NCI-H446 treated with DMSO at 0.1 percent for 48 hours (cell line): Measurements from ENCODE around the gene ZC2HC1C.
"Not testable (repeated sequence)": the region's sequence is repeated elsewhere in the genome, so short reads cannot be mapped to it uniquely, and the experiment has no call there.

Experiments used
- DNase-seq: peaks from one replicate; lab custom pipeline; 2025; lab: John Stamatoyannopoulos, UW

ZC2HC1C gene

DNA sequence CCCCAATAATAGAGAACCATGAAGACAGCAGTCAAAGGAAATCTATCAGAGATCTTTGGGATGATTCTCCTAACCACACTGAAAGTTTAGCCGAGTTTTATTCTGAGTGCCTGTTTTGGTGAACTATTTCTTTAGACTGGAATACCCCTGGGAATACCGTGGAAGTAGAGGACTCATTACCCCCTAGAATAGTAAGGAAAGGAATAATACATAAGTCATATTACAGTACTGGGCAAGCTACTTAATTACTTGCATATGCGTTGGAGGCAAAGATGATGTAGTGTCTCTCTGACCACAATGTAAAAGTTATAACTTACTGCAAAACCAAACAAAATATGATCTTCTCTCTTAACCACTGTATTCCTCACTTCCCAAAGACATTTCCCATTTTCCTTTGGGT lies 25.5 kb downstream of the ZC2HC1C start:
- DNase-seq: no peak

DNA sequence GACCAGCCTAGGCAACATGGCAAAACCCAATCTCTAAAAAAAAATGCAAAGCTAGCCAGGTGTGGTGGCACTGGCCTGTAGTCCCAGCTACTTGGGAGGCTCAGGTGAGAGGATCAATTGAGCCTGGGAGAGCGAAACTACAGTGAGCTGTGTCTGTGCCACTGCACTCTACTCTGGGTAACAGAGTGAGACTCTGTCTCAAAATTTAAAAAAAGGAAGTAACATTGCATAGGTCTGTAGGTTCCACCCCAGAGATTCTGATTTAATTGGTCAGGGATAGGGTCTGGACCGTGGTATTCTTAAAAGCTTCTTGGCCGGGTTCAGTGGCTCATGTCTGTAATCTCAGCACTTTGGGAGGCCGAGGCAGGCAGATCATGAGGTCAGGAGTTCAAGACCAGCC lies 26.2 kb downstream of the ZC2HC1C start:
- no peak for DNase-seq

DNA sequence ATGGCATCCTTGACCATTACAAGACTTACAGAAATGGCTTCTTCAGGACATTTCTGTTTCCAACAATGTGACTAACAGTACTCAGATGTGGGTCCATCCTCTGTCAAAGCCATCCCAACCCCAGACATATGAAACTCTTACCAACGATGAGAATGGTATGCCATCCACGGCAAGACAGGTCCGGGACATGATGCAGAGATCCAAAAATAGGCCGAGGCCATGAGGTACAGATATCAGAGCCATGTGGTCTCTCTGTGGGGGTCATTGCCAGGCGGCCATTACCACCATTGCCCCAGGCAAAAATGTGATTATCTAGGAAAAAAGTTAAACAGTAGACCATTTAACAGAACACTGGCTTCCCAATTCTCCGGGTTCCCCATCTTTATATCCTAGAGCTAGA lies 27.5 kb downstream of the ZC2HC1C start:
- no peak for DNase-seq

DNA sequence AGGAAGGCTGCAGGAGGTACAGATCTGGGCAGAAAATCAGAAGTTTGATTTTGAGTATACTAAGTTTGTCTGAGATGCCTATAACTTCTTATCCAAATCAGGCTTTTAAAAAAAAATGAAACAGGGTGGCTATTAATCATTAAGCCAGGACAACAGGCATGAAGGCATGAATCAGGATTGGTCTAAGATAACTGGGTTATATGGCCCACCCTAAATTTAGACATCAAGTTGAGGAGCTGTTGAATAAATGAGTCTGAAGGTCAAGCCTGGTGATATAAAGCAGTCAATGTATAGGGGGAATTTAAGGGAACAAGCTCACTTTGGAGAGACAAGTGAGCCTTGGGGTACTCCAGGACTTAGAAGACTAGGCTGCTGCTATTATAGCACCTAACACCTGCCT lies 28.8 kb downstream of the ZC2HC1C start:
- DNase-seq: no peak

DNA sequence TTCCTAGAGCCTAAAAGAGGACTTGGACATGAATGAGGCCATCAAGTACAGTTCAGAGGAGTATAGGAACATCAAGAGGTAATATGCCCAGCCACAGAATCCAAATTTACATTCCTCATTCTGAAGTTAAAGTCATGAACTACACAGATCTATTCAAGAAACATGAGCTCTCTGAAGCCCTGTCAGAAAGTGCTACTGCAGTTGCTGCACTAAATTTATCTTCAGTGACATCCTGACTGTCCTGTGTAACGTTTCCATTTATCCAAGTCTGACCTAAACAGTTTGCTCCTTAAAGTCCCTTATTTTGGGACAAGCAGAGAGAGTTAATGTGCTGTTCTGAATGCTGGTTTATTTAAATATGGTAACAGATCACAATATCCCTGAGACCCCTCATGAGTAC lies 29.2 kb downstream of the ZC2HC1C start:
- no peak for DNase-seq

DNA sequence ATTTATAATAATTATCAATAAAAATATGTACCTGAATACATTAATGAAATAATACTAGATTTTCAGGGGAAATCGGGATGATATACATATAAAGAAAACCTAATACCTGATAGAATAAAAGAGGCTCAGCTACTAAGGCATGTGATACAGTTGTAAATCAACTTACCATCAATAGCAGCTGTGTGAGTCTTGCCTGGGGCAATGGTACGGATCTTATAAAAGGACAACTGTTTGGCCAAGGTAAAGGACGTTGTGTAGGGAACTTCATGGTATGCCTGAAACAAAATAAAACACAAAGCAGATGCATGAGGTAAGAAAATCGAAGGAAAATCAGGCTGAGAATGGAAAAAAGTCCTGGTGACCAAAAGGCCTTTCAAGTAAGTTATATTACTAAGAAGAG lies 32.0 kb downstream of the ZC2HC1C start:
- DNase-seq: no peak

DNA sequence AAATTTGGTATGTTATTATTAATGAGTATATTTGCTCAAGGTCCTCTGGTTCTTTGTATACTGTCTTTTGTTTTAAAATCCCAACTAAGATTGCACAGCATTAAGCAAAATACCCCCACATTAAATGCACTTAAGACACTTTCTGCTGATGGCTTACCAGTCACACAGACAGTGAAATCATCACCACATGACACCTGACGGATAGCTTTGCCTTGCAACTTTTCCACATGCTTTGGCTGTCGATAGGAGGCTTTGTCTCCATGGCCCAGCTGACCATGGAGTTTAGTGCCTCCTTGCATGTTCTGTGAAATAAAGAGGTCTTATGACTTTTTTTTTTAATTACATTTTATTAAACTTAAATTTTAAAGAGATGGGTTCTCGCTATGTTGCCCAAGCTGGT lies 37.7 kb downstream of the ZC2HC1C start:
- no peak for DNase-seq

DNA sequence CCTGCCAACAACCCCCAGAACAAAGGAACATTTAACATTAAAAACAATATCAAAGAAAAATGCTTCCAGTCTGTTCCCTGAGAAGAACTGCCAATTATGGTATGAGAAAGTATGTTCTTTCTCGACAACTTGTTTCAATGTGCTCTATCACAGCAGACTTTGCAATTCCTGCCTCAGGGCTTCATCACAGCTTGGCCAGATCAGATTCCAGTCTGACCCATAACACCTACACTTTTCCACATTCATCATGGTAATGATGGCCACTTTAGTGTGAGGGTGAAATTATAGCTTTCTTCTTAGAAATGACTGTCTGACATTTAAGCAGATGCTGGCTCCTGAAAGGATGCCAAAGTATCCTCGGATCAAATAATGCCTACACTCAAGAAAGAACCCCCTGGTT lies 40.4 kb downstream of the ZC2HC1C start:
- DNase-seq: no peak

DNA sequence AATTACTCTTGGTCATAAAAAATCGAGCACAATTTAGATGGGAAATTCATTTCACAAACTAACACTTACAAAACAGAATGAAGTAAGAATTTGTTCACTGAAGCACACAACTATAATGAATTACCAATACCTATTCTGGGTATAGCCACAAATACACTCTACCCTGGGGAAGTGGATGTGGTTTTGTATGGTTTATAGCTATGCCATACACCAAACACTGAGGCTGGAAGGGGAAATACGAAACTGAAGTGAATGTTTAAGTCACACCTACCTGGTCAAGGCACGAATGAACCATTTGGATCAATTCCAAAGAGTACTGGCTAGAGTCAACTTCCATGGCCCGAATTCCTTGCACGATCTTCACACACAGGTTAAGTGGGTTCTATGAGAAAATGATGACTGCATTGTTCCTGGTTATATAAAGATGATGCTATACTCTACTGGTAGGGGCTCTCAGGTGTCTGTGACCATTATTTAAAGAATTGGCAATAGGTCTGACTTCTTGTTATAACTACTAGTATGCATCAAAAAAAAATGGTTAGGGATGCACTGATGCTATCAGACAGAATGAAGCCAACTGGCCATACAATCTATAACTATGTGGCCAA lies 44.6 kb downstream of the ZC2HC1C start:
- no peak for DNase-seq

DNA sequence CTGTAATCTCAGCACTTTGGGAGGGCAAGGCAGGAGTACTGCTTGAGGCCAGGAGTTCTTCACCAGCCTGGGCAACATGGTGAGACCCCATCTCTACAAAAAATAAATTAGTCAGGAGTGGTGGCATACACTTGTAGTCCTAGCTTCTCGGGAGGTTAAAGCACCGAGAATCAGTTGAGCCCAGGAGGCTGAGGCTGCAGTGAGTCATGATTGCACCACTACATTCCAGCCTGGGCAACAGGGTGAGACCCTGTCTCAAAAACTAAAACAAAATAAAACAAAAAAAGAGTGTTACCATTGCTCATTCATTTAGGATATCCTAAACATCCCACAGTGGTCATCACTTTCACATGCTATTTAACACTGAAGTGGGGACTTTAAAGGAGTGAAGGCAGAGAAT lies 49.6 kb downstream of the ZC2HC1C start:
- DNase-seq: no peak

DNA sequence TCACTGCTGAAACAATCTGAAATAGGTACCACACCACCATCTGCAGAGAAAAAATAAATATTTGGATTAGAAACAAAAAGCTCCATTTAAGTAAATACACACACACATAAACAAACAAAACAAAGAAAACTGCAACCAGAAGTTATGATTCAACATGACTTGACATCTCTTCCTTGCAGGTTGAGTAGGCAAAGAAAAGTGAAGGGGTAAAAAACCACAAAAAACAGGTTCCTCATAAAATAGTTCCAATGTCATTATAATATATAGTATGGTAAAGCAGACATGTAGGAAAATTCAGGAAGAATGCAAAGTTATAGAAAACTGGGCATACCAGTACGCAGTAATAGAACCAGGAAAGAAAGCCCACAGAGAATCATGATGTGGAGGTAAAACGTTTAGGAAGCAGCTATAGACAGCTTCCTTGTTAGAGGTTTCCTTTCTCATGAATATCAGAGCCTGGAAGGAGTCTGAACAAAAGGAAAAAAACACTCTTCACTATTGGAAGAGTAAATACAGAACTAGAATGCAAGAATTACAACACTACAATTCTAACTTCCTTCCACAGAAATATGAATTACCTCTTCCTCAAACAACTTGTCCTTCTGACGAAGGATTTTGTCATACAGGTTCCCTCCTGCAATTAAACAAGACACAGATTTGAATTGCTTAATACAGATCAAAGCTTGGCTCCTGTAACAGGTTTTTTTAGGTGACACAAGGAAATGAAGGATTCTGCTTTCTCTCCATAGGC lies 51.3 kb downstream of the ZC2HC1C start:
- DNase-seq: no peak

DNA sequence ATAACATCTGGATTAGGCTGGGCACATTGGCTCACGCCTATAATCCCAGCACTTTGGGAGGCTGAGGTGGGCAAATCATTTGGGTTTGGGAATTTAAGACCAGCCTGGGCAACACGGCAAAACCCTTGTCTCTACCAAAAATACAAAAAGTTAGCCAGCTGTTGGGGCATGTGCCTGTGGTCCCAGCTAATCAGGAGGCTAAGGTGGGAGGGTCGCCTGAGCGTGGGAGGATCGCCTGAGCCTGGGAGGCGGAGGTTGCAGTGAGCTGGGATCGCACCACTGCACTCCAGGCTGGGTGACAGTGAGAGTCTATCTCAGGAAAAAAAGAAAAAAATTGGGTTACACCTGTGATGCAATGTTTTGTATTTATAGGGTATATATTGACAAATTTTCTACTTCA lies 52.1 kb downstream of the ZC2HC1C start:
- no peak for DNase-seq

DNA sequence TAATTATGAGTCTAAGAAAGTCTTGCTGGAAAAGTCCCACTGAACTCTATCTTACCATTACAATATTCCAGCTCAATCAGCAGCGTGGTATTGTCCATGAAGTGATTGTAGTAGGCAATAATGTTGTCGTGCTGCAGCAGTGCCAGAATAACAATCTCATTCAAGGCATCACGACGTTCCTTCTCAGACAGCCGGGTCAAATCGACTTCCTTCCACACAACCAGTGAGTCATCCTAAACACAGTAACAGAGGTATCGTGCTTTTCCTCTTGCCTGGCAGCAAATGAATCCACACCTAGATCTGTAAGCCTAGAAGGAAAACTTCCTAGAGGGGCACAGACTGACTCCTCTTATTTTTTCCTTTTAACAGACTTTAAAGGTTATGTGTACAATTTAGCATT lies 54.5 kb downstream of the ZC2HC1C start:
- no peak for DNase-seq

DNA sequence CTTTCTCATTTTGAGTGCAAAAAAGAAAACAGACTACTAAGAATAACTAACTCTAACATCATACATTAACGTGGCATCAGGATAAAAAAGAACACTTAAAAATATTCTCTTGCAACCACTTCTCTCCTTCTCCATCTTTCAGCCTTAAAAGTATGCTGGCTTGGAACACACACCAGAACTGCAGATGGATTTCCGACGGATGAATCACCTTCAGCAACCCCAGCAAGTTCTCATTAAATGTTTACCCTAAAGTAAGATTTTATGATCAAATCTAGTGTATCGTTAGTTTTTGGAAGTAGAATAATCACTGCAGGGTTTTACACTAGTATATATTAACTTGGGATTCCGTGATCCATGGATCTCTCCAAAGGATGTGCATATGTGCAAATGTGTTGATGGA lies 56.2 kb downstream of the ZC2HC1C start:
- DNase-seq: no peak

DNA sequence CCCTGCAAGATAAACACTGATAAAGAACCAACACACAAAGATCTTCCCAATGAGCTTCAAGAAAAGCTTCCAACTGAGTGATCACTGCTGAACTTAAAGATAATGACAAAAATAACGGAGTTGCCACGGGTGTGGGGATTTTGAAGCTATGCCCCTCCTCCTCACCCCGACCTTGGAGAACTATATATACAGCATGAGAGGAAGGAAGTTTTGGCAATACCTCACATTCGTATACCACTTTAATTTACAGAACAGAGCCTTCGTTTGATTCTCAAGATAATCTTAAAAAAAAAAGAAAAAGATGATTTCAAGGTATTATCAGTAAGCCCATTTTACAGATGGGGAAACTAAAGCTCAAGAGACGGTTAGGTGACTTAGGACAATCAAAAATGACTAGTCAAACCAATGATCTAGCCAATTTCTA lies 56.7 kb downstream of the ZC2HC1C start:
- DNase-seq: no peak

DNA sequence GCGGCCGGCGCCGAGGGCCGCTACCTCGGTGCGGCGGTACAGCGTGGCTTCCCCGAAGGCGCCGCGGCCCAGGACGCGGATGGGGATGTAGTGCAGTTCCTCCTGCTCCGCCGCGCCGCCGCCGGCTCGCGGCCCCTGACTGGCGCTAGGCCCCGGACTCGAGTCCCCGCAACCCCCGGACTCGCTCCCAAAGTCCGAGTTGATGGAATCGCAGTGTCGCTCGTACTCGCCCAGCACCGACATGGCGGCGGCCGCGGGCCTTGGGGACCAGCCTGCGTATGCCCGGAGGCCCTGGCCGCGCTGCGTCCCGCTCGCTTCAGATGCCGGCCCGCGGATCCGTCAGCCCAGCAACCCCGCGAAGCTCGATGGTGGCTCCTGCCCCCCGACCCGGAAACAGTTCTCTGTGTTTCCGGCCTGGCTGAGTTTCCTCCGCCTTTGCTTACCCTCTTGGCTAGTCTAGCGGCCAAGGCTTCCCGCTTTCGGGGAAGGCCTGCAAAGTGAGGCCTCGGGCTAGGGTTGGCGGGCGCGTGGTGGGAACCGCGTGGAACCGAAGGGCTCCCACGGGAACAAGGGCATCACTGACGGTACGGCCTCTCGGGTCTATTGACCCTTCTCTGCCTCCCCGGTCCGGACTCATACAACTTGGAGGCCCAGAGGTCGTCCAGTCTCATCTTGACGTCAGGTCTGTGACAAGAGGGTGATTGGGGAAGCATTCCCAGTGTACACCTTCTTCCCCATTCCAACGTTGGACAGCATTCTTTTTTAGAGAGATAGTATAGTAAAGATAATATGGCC lies 57.4 kb downstream of the ZC2HC1C start, which contains the start of gene NEK9:
TSS of gene NEK9 (minus strand) at position 370 of the 795 bp plus-strand sequence. CDS start at position 243, 127 bp downstream.
- peak; percentile 69 for DNase-seq

DNA sequence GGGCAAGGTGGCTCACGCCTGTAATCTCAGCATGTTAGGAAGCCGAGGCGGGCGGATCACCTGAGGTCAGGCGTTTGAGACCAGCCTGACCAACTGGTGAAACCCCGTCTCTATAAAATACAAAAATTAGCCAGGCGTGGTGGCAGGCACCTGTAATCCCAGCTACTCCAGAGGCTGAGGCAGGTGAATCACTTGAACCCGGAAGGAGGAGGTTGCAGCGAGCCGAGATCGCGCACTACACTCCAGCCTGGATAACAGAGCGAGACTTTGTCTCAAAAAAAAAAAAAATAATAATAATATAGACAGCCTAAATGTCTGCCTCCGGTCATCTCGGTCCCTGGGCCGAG lies 58.0 kb downstream of the ZC2HC1C start:
- not testable (repeated sequence) for DNase-seq

DNA sequence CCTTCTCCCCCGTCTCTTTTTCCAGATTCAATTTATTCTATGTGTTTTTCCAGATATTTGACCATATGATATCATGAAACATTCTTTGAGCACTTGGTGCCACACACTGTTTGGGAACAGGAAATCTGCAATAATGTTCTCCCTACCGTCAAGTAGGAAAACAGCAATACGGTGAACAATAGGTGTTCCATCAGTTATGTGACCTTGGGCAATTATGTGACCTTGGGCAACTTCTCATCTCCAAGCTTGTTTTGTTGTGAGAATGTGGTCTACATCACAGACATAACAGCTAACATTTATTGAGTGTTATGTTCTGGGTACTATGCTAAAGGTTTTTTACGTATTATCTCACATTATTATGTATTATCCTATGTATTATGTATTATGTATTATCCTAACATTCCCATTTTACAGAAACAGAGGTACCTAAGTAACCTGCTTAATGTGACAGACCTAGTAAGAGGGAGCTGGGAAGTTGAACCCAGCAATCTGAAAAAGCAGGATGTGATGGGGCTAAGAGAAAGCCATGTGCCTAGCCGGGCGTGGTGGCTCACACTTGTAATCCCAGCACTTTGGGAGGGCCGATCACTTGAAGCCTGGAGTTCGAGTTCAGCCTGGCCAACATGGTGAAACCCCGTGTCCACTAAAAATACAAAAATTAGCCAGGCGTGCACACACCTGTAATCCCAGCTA lies 58.6 kb downstream of the ZC2HC1C start:
- no peak for DNase-seq

DNA sequence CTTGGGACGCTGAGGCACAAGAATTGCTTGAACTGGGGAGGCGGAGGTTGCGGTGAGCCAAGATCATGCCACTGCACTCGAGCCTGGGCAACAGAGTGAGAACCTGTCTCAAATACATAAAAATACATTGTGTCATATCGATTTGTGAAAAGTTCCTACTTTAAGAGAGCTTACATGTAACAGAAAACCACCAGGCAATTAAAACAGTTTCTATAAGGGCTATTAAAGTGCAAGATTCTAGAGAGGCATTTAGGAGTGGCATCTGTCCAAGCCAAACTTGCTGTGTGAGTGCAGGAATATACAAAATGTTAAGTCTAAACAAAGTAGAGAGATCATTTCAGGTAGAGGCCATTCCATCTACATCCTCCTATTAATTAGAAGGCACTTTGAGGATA lies 59.2 kb downstream of the ZC2HC1C start:
- DNase-seq: no peak
